Muscle of leg (tissue), 11 donors: ENCODE measurements around the gene CTSV. TPM values are rescaled to one million over a fixed set of nuclear protein-coding genes. Genes with fewer than 3 reads are reported as not detected.
"Not testable (repeated sequence)": the region's sequence is repeated elsewhere in the genome, so short reads cannot be mapped to it uniquely, and the experiment has no call there.

Source experiments
- DNase-seq: peaks from one replicate; pipeline ENCODE4 v3.0.0; 2013
- H3K27ac ChIP-seq: one replicate; pipeline ENCODE4 v1.5.1; 2013; ENCODE audit warnings: mild to moderate bottlenecking, low read length, control low read depth
- H3K27me3 ChIP-seq: one replicate; pipeline ENCODE4 v1.6.1; 2013; ENCODE audit warnings: low read length; ENCODE audit not compliant: control insufficient read depth, insufficient read depth
- H3K36me3 ChIP-seq: one replicate; pipeline ENCODE4 v1.6.1; 2013; ENCODE audit warnings: low read length; ENCODE audit not compliant: control insufficient read depth, insufficient read depth
- H3K4me1 ChIP-seq: one replicate; pipeline ENCODE4 v1.6.1; 2013; ENCODE audit warnings: low read length; ENCODE audit not compliant: control insufficient read depth, insufficient read depth
- H3K4me3 ChIP-seq: one replicate; pipeline ENCODE4 v1.5.1; 2013; ENCODE audit warnings: low read length, control low read depth
- H3K9me3 ChIP-seq: replicated peaks from 2 replicates; pipeline ENCODE4 v1.6.1; 2013; ENCODE audit warnings: low read depth, low read length; ENCODE audit not compliant: control insufficient read depth
- WGBS: methylation state at CpG from one replicate; pipeline ENCODE4 v1.1.5; 2013; ENCODE audit warnings: missing lambda C conversion rate; ENCODE audit not compliant: insufficient coverage; 5-methylcytosine and 5-hydroxymethylcytosine counted together
- polyA plus RNA-seq, 8 donors: library from polyadenylated mRNA; unstranded; fragments of 120-200 nt; gene quantifications; one replicate each; pipeline versions ENCODE4 v1.2.1 to v1.2.3, GENCODE V29; 2013; ENCODE audit warnings: inconsistent platforms in 1 of 8, low replicate concordance in 1 of 8; ENCODE audit not compliant: insufficient read length in 8 of 8, insufficient read depth in 1 of 8
- total RNA-seq: library from RNA; stranded (reverse); fragments of 120-200 nt; gene quantifications from one replicate; pipeline ENCODE4 v1.2.4, GENCODE V29; 2013

CTSV gene
- total and polyA plus RNA-seq, 9 donors = 0.43 to 1.2 (median 0.65) TPM

DNA sequence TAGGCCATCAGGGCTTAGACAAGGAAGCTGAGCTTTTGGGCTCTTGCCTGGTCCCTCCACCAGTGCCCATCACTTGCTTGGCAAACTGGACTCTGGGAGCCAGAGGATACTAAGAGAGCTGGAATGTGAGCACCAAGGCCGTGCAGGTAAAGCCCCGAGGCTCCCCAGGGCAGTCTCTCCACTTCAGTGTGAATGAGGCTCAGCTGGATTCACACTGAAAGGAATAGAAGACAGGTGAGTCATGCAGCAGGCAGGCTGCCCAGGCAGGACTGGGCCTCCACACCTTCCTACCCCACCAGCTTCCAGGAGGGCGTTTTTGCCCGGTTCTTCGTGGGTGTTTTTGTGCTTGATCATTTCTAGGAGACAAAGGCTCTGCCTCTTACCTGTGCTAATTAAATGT is 7.3 kb upstream of the CTSV start:
- no peaks in the 10 kb centered on the region for H3K36me3 ChIP-seq
- no peak for DNase-seq
- H3K27me3 ChIP-seq = peaks cover 15% of the 10 kb centered on the region
- H3K27ac ChIP-seq = no peak overlapping the region
- H3K4me3 ChIP-seq = no peak overlapping the region
- 17% methylated on average over 2 of the region's 5 CpGs for WGBS
- no peaks in the 10 kb centered on the region for H3K9me3 ChIP-seq
- H3K4me1 ChIP-seq = no peaks in the 10 kb centered on the region

DNA sequence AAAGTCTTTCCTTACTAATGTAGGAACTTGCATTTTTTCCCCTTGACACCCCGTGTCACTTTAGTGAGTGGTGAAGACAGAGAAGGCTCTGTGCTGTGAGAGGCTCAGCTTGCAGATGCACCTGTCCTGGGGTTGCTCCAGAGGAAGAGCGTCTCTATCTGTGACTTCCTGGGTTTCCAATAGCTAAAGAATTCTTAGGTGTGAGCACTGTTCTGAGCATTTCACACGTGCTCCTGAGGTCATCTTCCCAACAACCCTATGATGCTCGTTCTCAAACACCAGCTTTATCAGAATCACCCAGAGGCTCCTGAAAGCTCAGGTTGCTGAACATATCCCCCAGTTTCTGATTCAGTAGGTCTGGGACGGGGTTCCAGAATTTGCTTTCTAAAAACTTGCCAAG is 6.4 kb upstream of the CTSV start:
- Histone ChIP-seq H3K27ac (no peak overlapping the region), H3K36me3 (no peaks in the 10 kb centered on the region), H3K27me3 (peaks cover 15% of the 10 kb centered on the region), H3K4me1 (no peaks in the 10 kb centered on the region), H3K4me3 (no peak overlapping the region), H3K9me3 (no peaks in the 10 kb centered on the region)
- 66% methylated on average over 4 of the region's 5 CpGs for WGBS
- DNase-seq = no peak

DNA sequence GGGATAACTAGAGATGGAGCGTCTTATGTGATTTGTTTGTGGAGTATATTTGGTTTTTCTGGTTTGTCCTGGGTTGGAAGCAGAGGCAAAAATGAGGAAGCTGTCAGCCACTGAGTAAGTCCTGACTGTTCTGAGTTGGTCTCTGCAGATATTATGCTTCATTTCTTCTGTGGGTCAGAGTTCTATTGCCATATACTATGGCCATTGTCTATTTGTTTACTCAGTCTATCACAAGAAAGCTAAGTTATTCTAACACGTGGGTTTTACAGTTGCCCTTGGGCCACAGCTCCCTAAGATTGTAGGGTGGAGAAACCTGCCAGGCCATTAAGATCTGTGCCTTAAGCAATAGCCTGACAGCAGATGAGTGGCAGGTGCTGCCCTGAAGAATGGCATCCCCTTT is 3.0 kb upstream of the CTSV start:
- Histone ChIP-seq H3K9me3 (no peaks in the 10 kb centered on the region), H3K4me1 (peaks cover 7% of the 10 kb centered on the region), H3K27ac (no peak overlapping the region), H3K4me3 (no peak overlapping the region), H3K36me3 (no peaks in the 10 kb centered on the region), H3K27me3 (peaks cover 45% of the 10 kb centered on the region)
- WGBS = 80% methylated on average over 1 of the region's 2 CpGs
- DNase-seq = no peak

DNA sequence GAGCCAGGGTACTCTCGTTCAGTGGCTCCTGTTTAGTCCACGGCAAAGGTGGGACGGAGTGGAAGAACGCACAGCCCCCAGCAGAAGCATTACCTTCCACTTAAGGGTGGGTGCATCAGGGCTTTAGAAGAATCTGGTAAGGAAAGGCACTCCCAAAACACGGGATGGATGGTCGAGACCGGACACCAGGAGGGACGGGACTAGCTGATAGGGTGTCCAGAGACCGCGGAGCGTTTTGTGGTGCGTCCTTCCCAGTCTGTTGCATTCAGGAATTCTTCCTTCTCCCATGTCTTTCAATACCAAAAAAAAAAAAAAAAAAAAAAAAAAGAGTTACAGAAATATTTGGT is 545 bp upstream of the CTSV start:
- 0% methylated on average over 9 of the region's 12 CpGs for WGBS
- Histone ChIP-seq H3K27ac (no peak overlapping the region), H3K36me3 (no peaks in the 10 kb centered on the region), H3K9me3 (no peaks in the 10 kb centered on the region), H3K27me3 (peaks cover 40% of the 10 kb centered on the region), H3K4me3 (peak overlapping the region; percentile 56), H3K4me1 (peaks cover 7% of the 10 kb centered on the region)
- DNase-seq = peak; percentile 33

DNA sequence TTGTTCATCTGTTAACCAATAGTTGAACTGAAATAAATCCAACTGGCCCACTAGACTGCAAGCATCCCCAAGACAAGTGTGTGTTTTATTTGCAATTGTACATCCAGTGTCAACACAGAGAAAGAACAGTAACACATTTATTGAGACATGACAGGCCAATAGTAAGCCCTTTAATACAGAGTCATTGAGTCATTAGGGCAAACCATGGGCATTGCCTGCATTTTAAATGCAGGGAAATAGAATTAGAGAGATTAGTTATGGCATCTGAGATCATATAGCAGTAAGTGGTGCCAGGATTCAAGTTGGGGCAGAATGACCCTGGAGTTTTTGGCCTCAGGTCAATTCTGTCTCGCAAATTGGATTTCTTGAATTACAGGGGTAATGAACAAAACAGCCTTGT is 15.4 kb downstream of the CTSV start:
- H3K4me3 ChIP-seq, H3K4me1 ChIP-seq, H3K36me3 ChIP-seq, H3K27me3 ChIP-seq, DNase-seq, H3K9me3 ChIP-seq, H3K27ac ChIP-seq: not testable (repeated sequence)
- WGBS = no CpG with 5 or more reads among the region's 1 CpG

DNA sequence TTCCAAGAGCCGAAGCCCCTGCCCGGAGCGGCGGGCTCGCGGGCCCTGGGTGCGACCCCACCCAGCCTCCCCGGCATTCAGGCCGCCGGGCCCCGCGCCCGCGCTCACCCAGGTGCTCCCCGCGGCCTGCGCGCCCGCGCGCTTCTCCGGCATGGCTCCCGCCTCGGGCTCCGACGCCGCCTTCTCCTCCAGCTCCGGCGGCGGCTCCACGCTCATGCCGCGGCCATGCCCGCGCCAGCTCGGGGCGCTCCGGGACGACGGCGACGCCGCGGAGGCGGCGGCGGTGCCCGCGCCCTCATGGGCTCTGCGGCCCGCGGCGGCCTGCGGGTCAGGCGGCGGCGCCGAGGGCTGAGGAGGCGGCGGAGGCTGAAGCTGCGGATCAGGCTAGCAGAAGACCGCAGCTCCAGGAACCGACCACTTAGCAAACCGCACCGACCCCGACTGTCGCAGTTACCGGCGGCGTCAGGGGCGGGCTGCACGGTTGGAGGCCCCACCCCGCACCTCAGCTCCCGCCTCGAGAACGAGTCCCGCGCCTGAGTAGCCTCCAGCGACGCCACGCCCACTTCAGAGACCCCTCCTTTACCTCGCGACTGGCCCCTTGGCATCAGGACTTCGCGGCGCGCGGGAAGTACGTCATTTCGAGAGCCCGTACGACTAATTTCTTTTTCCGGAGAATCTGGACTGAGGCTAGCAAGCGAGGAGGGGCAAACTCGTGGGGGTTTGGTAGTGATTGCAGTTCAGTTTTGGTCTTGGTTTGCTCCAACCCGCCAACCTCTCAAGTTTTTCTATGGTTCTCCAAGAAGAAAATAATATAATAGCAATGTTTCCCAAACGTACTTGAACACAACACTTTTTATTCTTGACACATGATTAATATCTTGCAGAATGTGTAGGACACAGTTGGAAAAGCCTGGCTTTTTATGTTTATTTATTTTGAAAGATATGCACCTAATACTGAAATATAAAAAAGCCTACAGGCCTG is 25.5 kb downstream of the CTSV start:
- H3K9me3 ChIP-seq, H3K36me3 ChIP-seq, H3K27me3 ChIP-seq, H3K4me1 ChIP-seq: not testable (repeated sequence)
- WGBS = under 1% methylated on average over 46 of the region's 97 CpGs
- peak overlapping the region; percentile 37 for H3K4me3 ChIP-seq
- peak overlapping the region; percentile 82 for H3K27ac ChIP-seq
- peak; percentile 87 for DNase-seq

DNA sequence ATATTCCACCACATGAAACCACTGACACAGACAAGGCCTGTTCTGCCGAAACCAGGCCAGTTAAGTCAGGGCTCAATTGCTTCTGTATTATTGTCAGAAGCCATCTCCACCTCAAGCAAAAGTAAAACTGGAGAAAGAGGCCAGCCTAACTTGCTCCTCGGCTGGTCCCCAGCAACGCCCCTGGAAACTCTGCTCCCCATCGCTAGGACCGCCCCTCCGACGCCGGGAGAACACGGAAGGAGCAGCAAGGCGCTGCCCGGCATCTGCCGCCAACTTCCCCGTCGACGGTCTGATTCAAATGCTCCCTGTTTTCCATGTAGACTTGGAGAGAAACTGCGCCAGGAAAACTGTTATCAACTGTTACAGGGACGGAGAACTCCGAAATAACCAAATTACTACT is 26.3 kb downstream of the CTSV start:
- not testable (repeated sequence) for H3K9me3 ChIP-seq, H3K36me3 ChIP-seq, H3K4me1 ChIP-seq, H3K27me3 ChIP-seq
- Histone ChIP-seq H3K4me3 (peak overlapping the region; percentile 37), H3K27ac (peak overlapping the region; percentile 65)
- no CpG with 5 or more reads among the region's 18 CpGs for WGBS
- DNase-seq = peak; percentile 14

DNA sequence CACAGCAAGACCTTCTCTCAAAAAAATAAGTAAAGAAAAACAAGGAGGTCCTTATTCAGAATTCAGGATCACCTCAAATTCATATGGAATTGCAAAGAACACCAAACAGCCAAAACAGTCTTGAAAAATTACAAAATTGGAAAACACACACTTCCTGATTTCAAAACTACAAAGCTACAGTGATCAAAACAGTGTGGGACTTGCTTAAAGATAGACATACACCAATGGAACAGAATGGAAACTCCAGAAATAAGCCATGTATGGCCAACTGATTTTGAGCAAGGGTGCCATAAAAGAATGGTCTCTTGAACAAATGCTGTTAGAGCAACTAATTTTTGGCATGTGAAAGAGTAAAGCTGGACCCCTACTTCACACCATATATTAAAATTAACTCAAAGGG is 36.7 kb downstream of the CTSV start:
- H3K27me3 ChIP-seq, H3K4me1 ChIP-seq, DNase-seq, H3K4me3 ChIP-seq, H3K27ac ChIP-seq, H3K9me3 ChIP-seq, H3K36me3 ChIP-seq: not testable (repeated sequence)

DNA sequence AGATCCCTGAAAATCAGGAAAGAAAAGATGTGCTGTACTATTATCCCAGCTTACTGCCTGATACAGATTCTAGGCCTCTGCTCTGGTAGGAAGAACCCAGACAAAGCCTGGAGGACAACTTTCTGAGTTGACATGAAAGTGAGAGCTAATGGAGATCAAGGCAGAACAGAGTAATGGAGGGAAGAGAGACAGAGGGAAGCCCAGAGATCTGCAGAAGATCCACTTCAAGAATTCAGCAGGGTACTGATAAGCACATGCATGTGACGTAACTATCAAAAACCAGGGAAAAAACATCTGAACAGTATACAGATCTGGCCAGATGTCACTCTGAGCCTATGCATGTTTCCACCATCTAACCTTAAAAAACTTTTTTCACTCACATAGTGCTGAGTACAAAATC is 37.6 kb downstream of the CTSV start:
- not testable (repeated sequence) for DNase-seq, H3K4me3 ChIP-seq, H3K4me1 ChIP-seq, H3K27ac ChIP-seq, H3K27me3 ChIP-seq, H3K36me3 ChIP-seq, H3K9me3 ChIP-seq
- WGBS = no CpG with 5 or more reads among the region's 1 CpG

DNA sequence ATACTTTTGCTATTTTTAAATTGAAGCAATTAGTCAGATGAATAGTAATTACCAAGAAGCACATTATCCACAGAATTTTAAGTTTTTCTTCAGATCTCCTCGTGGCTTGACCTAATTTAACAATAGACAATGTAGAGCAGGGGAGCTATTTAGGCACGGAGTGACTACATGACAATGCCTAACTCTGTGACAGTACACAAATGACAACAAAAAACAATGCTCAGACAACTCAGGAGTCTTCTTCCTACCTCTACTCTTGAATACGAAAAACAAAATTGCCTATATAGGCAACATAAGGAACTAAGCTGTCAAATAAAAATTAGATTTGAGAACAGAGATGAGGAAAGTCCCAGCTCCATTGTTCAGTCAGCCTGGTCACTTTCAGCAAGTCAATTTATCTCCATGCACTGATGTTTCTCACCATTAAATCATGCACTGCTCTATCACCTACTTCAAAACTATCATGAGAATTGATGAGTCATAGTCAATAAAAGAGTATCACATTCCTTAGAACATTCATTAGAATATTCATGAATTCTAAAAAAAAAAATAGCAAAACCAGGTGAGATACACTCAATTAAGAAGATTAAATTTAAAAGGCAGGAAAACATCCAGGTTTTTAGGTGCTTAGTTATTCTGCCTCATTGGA is 38.7 kb downstream of the CTSV start:
- not testable (repeated sequence) for H3K4me3 ChIP-seq, H3K9me3 ChIP-seq, H3K27ac ChIP-seq, H3K4me1 ChIP-seq, H3K36me3 ChIP-seq, DNase-seq, H3K27me3 ChIP-seq
- no CpG with 5 or more reads among the region's 3 CpGs for WGBS
